Lung (tissue), 12 donors: ENCODE data around the gene PSMD5. TPM values are rescaled to one million over a fixed set of nuclear protein-coding genes. Genes with fewer than 3 reads are reported as not detected.
A peak's percentile ranks its signal among the peaks of the same experiment; 100 is the strongest.

ENCODE experiments used
- ATAC-seq: fragments of 200-7000 bp; cut with Tn5 transposase; one replicate; pipeline ENCODE4 v1.9.1; 2020; ENCODE audit warnings: moderate number of reproducible peaks; ENCODE audit not compliant: insufficient read depth, low FRiP score
- DNase-seq, 3 donors: peaks; one replicate each; pipeline ENCODE4 v3.0.0-alpha.2; 2013 to 2017
- H3K27ac ChIP-seq, 2 donors: one replicate each; pipeline ENCODE4 v1.5.1; 2013; ENCODE audit warnings: mild to moderate bottlenecking in 2 of 2, moderate library complexity in 2 of 2, control low read depth in 1 of 2, inconsistent platforms in 1 of 2, low read depth in 1 of 2, low read length in 1 of 2
- H3K27me3 ChIP-seq, 3 donors: one replicate each; pipeline ENCODE4 v1.5.1; 2013; ENCODE audit warnings: low read length in 2 of 3; ENCODE audit not compliant: control insufficient read depth in 3 of 3, insufficient read depth in 3 of 3
- H3K36me3 ChIP-seq, 4 donors: one replicate each; pipeline ENCODE4 v1.5.1; 2013; ENCODE audit warnings: low read length in 4 of 4, mild to moderate bottlenecking in 1 of 4, moderate library complexity in 1 of 4; ENCODE audit not compliant: control insufficient read depth in 4 of 4, insufficient read depth in 4 of 4
- H3K4me1 ChIP-seq, 5 donors: one replicate each; pipeline ENCODE4 v1.5.1; 2013; ENCODE audit warnings: low read length in 5 of 5, mild to moderate bottlenecking in 2 of 5, moderate library complexity in 1 of 5; ENCODE audit not compliant: control insufficient read depth in 5 of 5, insufficient read depth in 5 of 5
- H3K4me3 ChIP-seq: one replicate; pipeline ENCODE4 v1.5.1; 2013; ENCODE audit warnings: mild to moderate bottlenecking, control low read depth, moderate library complexity
- H3K9ac ChIP-seq, 2 donors: one replicate each; pipeline ENCODE4 v1.5.1; 2013; ENCODE audit warnings: low read length in 2 of 2, control low read depth in 1 of 2; ENCODE audit not compliant: insufficient read depth in 1 of 2
- H3K9me3 ChIP-seq, 4 donors: one replicate each; pipeline ENCODE4 v1.5.1; 2013; ENCODE audit warnings: low read length in 3 of 4, mild to moderate bottlenecking in 1 of 4, moderate library complexity in 1 of 4; ENCODE audit not compliant: control insufficient read depth in 4 of 4, insufficient read depth in 3 of 4
- CTCF ChIP-seq: IDR thresholded peaks from 2 replicates; pipeline ENCODE4 v1.5.1; 2012; ENCODE audit warnings: mild to moderate bottlenecking; ENCODE audit errors: control extremely low read depth, extremely low read depth
- whole genome bisulfite sequencing, 2 donors: extraction: QIAGEN DNeasy Blood & Tissue Kit; methylation state at CpG; one replicate each; pipeline ENCODE4 v1.1.7; 2013; 5-methylcytosine and 5-hydroxymethylcytosine counted together
- polyA plus RNA-seq, 2 donors: library from polyadenylated mRNA; stranded (reverse); fragments of 200-250 nt; gene quantifications; one replicate each; pipeline ENCODE4 v1.2.1, GENCODE V29; 2013
- total RNA-seq, 2 donors: library from RNA; depleted of rRNA in 1 of 2; stranded (reverse); fragments of >200 nt in 1 of 2; gene quantifications; one replicate each; pipeline ENCODE4 v1.2.1, GENCODE V29; 2014 to 2021
- donor health status: control.
- donor health status: control.
- donor health status: Bipolar disorder and iron deficiency.
- donor health status: healthy.
- donor health status: DM: yes; HTN: yes; CAD: no.

The PSMD5 gene
- total and polyA plus RNA-seq, 4 donors: 14.9 to 66.0 (median 27.3) TPM

- TF ChIP-seq CTCF: no peak
- no peak for DNase-seq
- Histone ChIP-seq H3K4me1 (peaks cover 0 to 19% (median 3%) of the 10 kb centered on the region in 5 donors), H3K36me3 (peaks cover 0 to 22% (median 8%) of the 10 kb centered on the region in 4 donors), H3K4me3 (no peak overlapping the region), H3K27ac (peak overlapping the region; percentile 54 to 81), H3K27me3 (no peaks in the 10 kb centered on the region), H3K9ac (no peak overlapping the region), H3K9me3 (no peaks in the 10 kb centered on the region)
- WGBS, 2 donors: 5 to 10% methylated on average over 11 of the region's 11 CpGs
- no peak for ATAC-seq
Measured at GRCh38 chr9:120868339-120868675, 25.6 kb upstream of the PSMD5 start.

- peaks cover 0 to 19% (median 3%) of the 10 kb centered on the region in 5 donors for H3K4me1 ChIP-seq
- ATAC-seq (no peak), DNase-seq (no peak)
- H3K27me3 ChIP-seq: no peaks in the 10 kb centered on the region
- H3K9me3 ChIP-seq: no peaks in the 10 kb centered on the region
- 92 to 93% methylated on average over 15 of the region's 15 CpGs for WGBS, 2 donors
- no peak overlapping the region for H3K4me3 ChIP-seq
- H3K36me3 ChIP-seq: peaks cover 0 to 23% (median 6%) of the 10 kb centered on the region in 4 donors
- TF ChIP-seq CTCF: no peak
- H3K27ac ChIP-seq: peak overlapping the region; percentile 54 to 81
- H3K9ac ChIP-seq: no peak overlapping the region
Measured at GRCh38 chr9:120867676-120868338, 25.1 kb upstream of the PSMD5 start.

GRCh38 chr9:120866651-120867050 lies 23.9 kb upstream of the PSMD5 start:
- Histone ChIP-seq H3K9ac (no peak overlapping the region), H3K27me3 (no peaks in the 10 kb centered on the region), H3K4me1 (peaks cover 0 to 19% (median 3%) of the 10 kb centered on the region in 5 donors), H3K4me3 (no peak overlapping the region), H3K27ac (no peak overlapping the region), H3K36me3 (peaks cover 0 to 25% (median 13%) of the 10 kb centered on the region in 4 donors), H3K9me3 (no peaks in the 10 kb centered on the region)
- ATAC-seq (no peak), DNase-seq (no peak)
- TF ChIP-seq CTCF: no peak
- WGBS, 2 donors: 94 to 95% methylated on average over 6 of the region's 6 CpGs

- H3K4me3 ChIP-seq: no peak overlapping the region
- no peak overlapping the region for H3K27ac ChIP-seq
- peak in 2 of 3 donors; percentile 47 to 58 for DNase-seq
- H3K9ac ChIP-seq: no peak overlapping the region
- H3K36me3 ChIP-seq: peaks cover 0 to 34% (median 17%) of the 10 kb centered on the region in 4 donors
- H3K4me1 ChIP-seq: peaks cover 0 to 19% (median 3%) of the 10 kb centered on the region in 5 donors
- no peak for TF ChIP-seq CTCF
- 73 to 76% methylated on average over 5 of the region's 5 CpGs for WGBS, 2 donors
- ATAC-seq: no peak
- no peaks in the 10 kb centered on the region for H3K27me3 ChIP-seq
- no peaks in the 10 kb centered on the region for H3K9me3 ChIP-seq
Measured at GRCh38 chr9:120865809-120866208, 23.1 kb upstream of the PSMD5 start.
